Stimulated activated CD8-positive, alpha-beta memory T cell treated with anti-CD3 and anti-CD28 coated beads, Interleukin-4, amount 100 ng/mL, for 24 hours (primary cell): ENCODE data around the gene RNF41.
"Not testable (repeated sequence)": the region's sequence is repeated elsewhere in the genome, so short reads cannot be mapped to it uniquely, and the experiment has no call there.

ENCODE experiments used
- DNase-seq: peaks from one replicate; pipeline ENCODE4 v3.0.0-alpha.2; 2020; ENCODE audit warnings: low read depth

The RNF41 gene

GRCh38 chr12:56165369-56165768 is 56.4 kb downstream of the RNF41 start:
- DNase-seq: no peak

- DNase-seq: no peak
These were observed 57.4 kb downstream of the RNF41 start for GRCh38 chr12:56164345-56164729.

GRCh38 chr12:56163533-56164344 is 58.0 kb downstream of the RNF41 start:
- DNase-seq: no peak

- no peak for DNase-seq
These were observed 59.0 kb downstream of the RNF41 start for GRCh38 chr12:56162468-56163290.

- DNase-seq: no peak
These were observed 59.9 kb downstream of the RNF41 start for GRCh38 chr12:56161690-56162351.

GRCh38 chr12:56160894-56161689 is 60.6 kb downstream of the RNF41 start:
- no peak for DNase-seq

GRCh38 chr12:56160193-56160763 is 61.4 kb downstream of the RNF41 start:
- DNase-seq: peak; percentile 36

GRCh38 chr12:56159482-56160192 is 62.1 kb downstream of the RNF41 start:
- DNase-seq: no peak

- DNase-seq: no peak
These were observed 62.7 kb downstream of the RNF41 start for GRCh38 chr12:56158926-56159461.

- peak; percentile 82 for DNase-seq
These were observed 63.4 kb downstream of the RNF41 start, which contains the start of gene MYL6 for GRCh38 chr12:56158029-56158925. Gene MYL6 (plus strand): TSS chr12:56158359. CDS start chr12:56158402, 43 bp downstream.

GRCh38 chr12:56157201-56158028 is 64.3 kb downstream of the RNF41 start:
- DNase-seq: no peak

- DNase-seq: not testable (repeated sequence)
These were observed 65.1 kb downstream of the RNF41 start for GRCh38 chr12:56156464-56157200.

- no peak for DNase-seq
These were observed 66.4 kb downstream of the RNF41 start for GRCh38 chr12:56155256-56155845.

- DNase-seq: no peak
These were observed 66.9 kb downstream of the RNF41 start for GRCh38 chr12:56154818-56155217.

GRCh38 chr12:56154246-56154771 is 67.4 kb downstream of the RNF41 start:
- no peak for DNase-seq

- no peak for DNase-seq
These were observed 68.0 kb downstream of the RNF41 start for GRCh38 chr12:56153678-56154065.
